Islet of Langerhans (tissue), 1 donor: ENCODE data around the gene TPRN.

ENCODE experiments used
- FAIRE-seq: peaks from one replicate; lab custom pipeline; 2011; peaks lifted over from hg19 to GRCh38; lab: Jason Lieb, UNC

TPRN gene

GRCh38 chr9:137188490-137189296 lies 11.8 kb downstream of the TPRN start, which contains the start of the genes ANAPC2 and SSNA1:
Gene ANAPC2, minus strand, starts transcription at chr9:137188560. Its CDS starts 28 bp downstream, at chr9:137188532.
Gene SSNA1, plus strand, starts transcription at chr9:137188676. Its CDS starts 51 bp downstream, at chr9:137188727.
- FAIRE-seq: no peak

- FAIRE-seq: no peak
These were observed 12.5 kb downstream of the TPRN start for GRCh38 chr9:137188086-137188489.

- no peak for FAIRE-seq
These were observed 13.2 kb downstream of the TPRN start for GRCh38 chr9:137187386-137187785.

- FAIRE-seq: no peak
These were observed 14.2 kb downstream of the TPRN start for GRCh38 chr9:137186385-137186784.

- no peak for FAIRE-seq
These were observed 14.6 kb downstream of the TPRN start for GRCh38 chr9:137185921-137186320.

- no peak for FAIRE-seq
These were observed 15.5 kb downstream of the TPRN start for GRCh38 chr9:137184881-137185660.

GRCh38 chr9:137183980-137184595 lies 16.5 kb downstream of the TPRN start:
- no peak for FAIRE-seq

GRCh38 chr9:137182836-137183235 lies 17.7 kb downstream of the TPRN start:
- FAIRE-seq: no peak

GRCh38 chr9:137181680-137182079 lies 18.9 kb downstream of the TPRN start:
- FAIRE-seq: no peak

- FAIRE-seq: no peak
These were observed 20.1 kb downstream of the TPRN start for GRCh38 chr9:137180491-137180890.

- no peak for FAIRE-seq
These were observed 20.8 kb downstream of the TPRN start for GRCh38 chr9:137179761-137180160.

- FAIRE-seq: no peak
These were observed 21.5 kb downstream of the TPRN start for GRCh38 chr9:137178939-137179630.

GRCh38 chr9:137178201-137178938 lies 22.2 kb downstream of the TPRN start:
- no peak for FAIRE-seq

GRCh38 chr9:137176302-137177182 lies 24.0 kb downstream of the TPRN start:
- no peak for FAIRE-seq

- no peak for FAIRE-seq
These were observed 25.1 kb downstream of the TPRN start for GRCh38 chr9:137175345-137175961.

GRCh38 chr9:137174722-137175293 lies 25.7 kb downstream of the TPRN start:
- no peak for FAIRE-seq

GRCh38 chr9:137173796-137174664 lies 26.5 kb downstream of the TPRN start:
- no peak for FAIRE-seq

GRCh38 chr9:137172901-137173795 lies 27.4 kb downstream of the TPRN start:
- FAIRE-seq: no peak
